HG03095 (cell line): ENCODE measurements around the gene AVPR1B.

Source experiments
- ATAC-seq: cut with Tn5 transposase; IDR thresholded peaks from one replicate; pipeline ENCODE4 v1.9.1; 2021; ENCODE audit warnings: moderate library complexity; ENCODE audit not compliant: unreplicated experiment

AVPR1B gene

GRCh38 chr1:206112600-206113301 lies 4.4 kb downstream of the AVPR1B start:
- ATAC-seq = no peak

GRCh38 chr1:206111271-206111927 lies 5.8 kb downstream of the AVPR1B start:
- ATAC-seq = no peak

GRCh38 chr1:206110820-206111219 lies 6.4 kb downstream of the AVPR1B start:
- no peak for ATAC-seq

GRCh38 chr1:206110161-206110560 lies 7.0 kb downstream of the AVPR1B start:
- no peak for ATAC-seq

- ATAC-seq = no peak
Measured at GRCh38 chr1:206109718-206110117, 7.5 kb downstream of the AVPR1B start.

GRCh38 chr1:206108635-206109034 lies 8.6 kb downstream of the AVPR1B start:
- no peak for ATAC-seq

- ATAC-seq = no peak
Measured at GRCh38 chr1:206107168-206107544, 10.0 kb downstream of the AVPR1B start.

- ATAC-seq = no peak
Measured at GRCh38 chr1:206106328-206107167, 10.6 kb downstream of the AVPR1B start.

GRCh38 chr1:206105464-206105995 lies 11.7 kb downstream of the AVPR1B start:
- ATAC-seq = no peak

GRCh38 chr1:206103979-206104378 lies 13.2 kb downstream of the AVPR1B start:
- no peak for ATAC-seq

- no peak for ATAC-seq
Measured at GRCh38 chr1:206102292-206102936, 14.8 kb downstream of the AVPR1B start.

GRCh38 chr1:206101351-206102045 lies 15.7 kb downstream of the AVPR1B start:
- ATAC-seq = no peak

GRCh38 chr1:206100226-206100815 lies 16.9 kb downstream of the AVPR1B start:
- ATAC-seq = no peak

GRCh38 chr1:206098242-206098919 lies 18.8 kb downstream of the AVPR1B start:
- no peak for ATAC-seq

GRCh38 chr1:206097381-206097780 lies 19.8 kb downstream of the AVPR1B start:
- no peak for ATAC-seq

GRCh38 chr1:206094024-206094423 lies 23.2 kb downstream of the AVPR1B start:
- no peak for ATAC-seq

GRCh38 chr1:206089341-206089740 lies 27.8 kb downstream of the AVPR1B start:
- ATAC-seq = no peak

GRCh38 chr1:206087091-206087490 lies 30.1 kb downstream of the AVPR1B start:
- ATAC-seq = no peak

- no peak for ATAC-seq
Measured at GRCh38 chr1:206083750-206084149, 33.4 kb downstream of the AVPR1B start.
